SH-SY5Y (cell line): ENCODE measurements around the gene ISM1.

ENCODE experiments used
- GATA2 ChIP-seq: IDR thresholded peaks from 2 replicates; pipeline ENCODE4 v1.6.1; 2011; ENCODE audit warnings: mild to moderate bottlenecking, low read depth, low read length
- GATA3 ChIP-seq: IDR thresholded peaks from 2 replicates; pipeline ENCODE4 v1.6.1; 2011; ENCODE audit warnings: low read depth, mild to moderate bottlenecking, low read length, moderate library complexity

ISM1 gene

GRCh38 chr20:13322621-13323020, 101.5 kb downstream of the ISM1 start:
- no peak for TF ChIP-seq GATA3
- no peak for TF ChIP-seq GATA2

GRCh38 chr20:13325033-13325432, 104.0 kb downstream of the ISM1 start:
- TF ChIP-seq GATA3 (no peak), GATA2 (no peak)

- TF ChIP-seq GATA3 = no peak
These were observed 104.8 kb downstream of the ISM1 start for GRCh38 chr20:13325796-13326340.

- TF ChIP-seq GATA3 (no peak), GATA2 (no peak)
These were observed 110.5 kb downstream of the ISM1 start for GRCh38 chr20:13331536-13331935.

GRCh38 chr20:13333036-13333435, 112.0 kb downstream of the ISM1 start:
- TF ChIP-seq GATA2 (no peak), GATA3 (no peak)

GRCh38 chr20:13333793-13334192, 112.7 kb downstream of the ISM1 start:
- no peak for TF ChIP-seq GATA2
- TF ChIP-seq GATA3 = no peak

- TF ChIP-seq GATA2 (no peak), GATA3 (no peak)
These were observed 115.4 kb downstream of the ISM1 start for GRCh38 chr20:13336308-13337089.

- TF ChIP-seq GATA3 (no peak), GATA2 (no peak)
These were observed 116.2 kb downstream of the ISM1 start for GRCh38 chr20:13337090-13337784.

- TF ChIP-seq GATA3 = no peak
- no peak for TF ChIP-seq GATA2
These were observed 117.1 kb downstream of the ISM1 start for GRCh38 chr20:13338097-13338661.

- no peak for TF ChIP-seq GATA2
- TF ChIP-seq GATA3 = no peak
These were observed 117.9 kb downstream of the ISM1 start for GRCh38 chr20:13338999-13339411.

- TF ChIP-seq GATA2 = no peak
- no peak for TF ChIP-seq GATA3
These were observed 119.0 kb downstream of the ISM1 start for GRCh38 chr20:13340088-13340487.

GRCh38 chr20:13341737-13342393, 120.8 kb downstream of the ISM1 start:
- TF ChIP-seq GATA3 (no peak), GATA2 (no peak)

GRCh38 chr20:13342469-13343242, 121.6 kb downstream of the ISM1 start:
- TF ChIP-seq GATA3 (no peak), GATA2 (no peak)

- no peak for TF ChIP-seq GATA3
- no peak for TF ChIP-seq GATA2
These were observed 123.6 kb downstream of the ISM1 start for GRCh38 chr20:13344671-13345070.
